Measurements from ENCODE around the gene IFNA16.

GRCh38 chr9:21210311-21210710 lies 6.8 kb downstream of the IFNA16 start:
- no peak for TF ChIP-seq POLR2A (IDR thresholded peaks at IDR 0.05)
- TF ChIP-seq, protein P1, sequence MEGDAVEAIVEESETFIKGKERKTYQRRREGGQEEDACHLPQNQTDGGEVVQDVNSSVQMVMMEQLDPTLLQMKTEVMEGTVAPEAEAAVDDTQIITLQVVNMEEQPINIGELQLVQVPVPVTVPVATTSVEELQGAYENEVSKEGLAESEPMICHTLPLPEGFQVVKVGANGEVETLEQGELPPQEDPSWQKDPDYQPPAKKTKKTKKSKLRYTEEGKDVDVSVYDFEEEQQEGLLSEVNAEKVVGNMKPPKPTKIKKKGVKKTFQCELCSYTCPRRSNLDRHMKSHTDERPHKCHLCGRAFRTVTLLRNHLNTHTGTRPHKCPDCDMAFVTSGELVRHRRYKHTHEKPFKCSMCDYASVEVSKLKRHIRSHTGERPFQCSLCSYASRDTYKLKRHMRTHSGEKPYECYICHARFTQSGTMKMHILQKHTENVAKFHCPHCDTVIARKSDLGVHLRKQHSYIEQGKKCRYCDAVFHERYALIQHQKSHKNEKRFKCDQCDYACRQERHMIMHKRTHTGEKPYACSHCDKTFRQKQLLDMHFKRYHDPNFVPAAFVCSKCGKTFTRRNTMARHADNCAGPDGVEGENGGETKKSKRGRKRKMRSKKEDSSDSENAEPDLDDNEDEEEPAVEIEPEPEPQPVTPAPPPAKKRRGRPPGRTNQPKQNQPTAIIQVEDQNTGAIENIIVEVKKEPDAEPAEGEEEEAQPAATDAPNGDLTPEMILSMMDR (IDR thresholded peaks at IDR 0.05), result no peak

All from heart left ventricle (tissue), 13 donors.